HG03442 (cell line): ENCODE data around the gene AGAP1.
"Not testable (repeated sequence)": the region's sequence is repeated elsewhere in the genome, so short reads cannot be mapped to it uniquely, and the experiment has no call there.

ENCODE experiments used
- ATAC-seq: cut with Tn5 transposase; IDR thresholded peaks from one replicate; pipeline ENCODE4 v1.9.1; 2021; ENCODE audit warnings: mild to moderate bottlenecking, moderate library complexity; ENCODE audit not compliant: unreplicated experiment

The AGAP1 gene

GRCh38 chr2:235584638-235585007, 90.8 kb downstream of the AGAP1 start:
- no peak for ATAC-seq

DNA sequence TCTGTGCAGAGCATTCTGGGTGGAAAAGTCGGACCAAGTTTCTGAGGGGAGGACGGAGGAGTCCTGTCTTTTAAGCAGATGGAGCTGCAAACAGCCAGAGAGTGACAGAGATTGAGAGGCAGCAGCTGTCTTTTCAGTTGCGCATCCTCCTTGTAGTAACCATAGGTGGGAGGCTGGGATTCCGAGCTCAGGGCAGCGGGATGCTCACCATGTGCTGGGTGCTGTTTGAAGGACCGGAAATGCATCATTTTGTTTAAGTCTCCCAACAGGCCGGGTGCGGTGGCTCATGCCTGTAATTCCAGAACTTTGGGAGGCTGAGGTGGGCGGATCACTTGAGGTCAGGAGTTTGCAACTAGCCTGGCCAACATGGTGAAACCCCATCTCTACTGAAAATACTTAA, 93.4 kb downstream of the AGAP1 start:
- ATAC-seq, result no peak

DNA sequence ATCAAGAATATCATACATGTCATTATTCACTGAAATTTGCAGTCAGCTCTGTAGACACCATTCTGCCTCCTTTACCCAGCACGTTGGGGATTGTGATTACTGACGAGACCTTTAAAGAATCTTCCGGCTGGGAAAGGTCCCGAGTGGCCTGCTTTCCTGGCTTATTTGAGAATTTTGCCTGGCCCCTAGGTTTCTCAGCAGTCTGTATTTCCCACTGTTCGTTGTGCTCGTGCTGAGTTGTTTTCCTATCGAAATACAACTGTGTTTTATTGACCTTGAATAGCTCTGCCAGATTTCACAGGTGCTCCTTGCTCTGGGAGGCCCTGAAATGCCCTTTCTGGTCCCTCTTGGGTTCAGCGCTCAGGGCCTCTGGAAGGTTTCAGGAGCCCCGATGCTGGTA, 94.9 kb downstream of the AGAP1 start:
- ATAC-seq, result no peak

DNA sequence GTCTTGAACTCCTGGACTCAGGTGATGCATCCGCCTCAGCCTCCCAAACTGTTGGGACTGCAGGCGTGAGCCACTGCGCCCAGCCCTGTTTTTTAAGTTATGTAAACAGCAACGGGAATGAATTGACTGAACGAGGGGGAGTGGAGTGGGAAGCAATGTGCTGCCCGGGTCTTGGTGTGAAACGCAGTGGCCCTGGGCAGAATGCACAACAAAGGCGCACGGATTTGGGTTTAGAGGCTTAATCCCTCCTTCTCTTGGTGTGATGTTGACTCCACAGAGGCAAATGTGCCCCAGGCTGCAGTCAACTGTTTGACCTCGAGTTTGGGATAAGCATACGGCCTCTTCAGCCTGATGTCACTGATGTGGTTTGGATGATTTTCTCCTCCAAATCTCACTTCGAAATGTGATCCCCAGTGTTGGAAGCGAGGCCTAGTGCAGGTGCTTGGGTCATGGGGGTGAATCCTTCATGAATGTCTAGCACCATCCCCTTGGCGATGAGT, 97.4 kb downstream of the AGAP1 start:
- no peak for ATAC-seq

GRCh38 chr2:235591921-235592320, 98.1 kb downstream of the AGAP1 start:
- ATAC-seq, result no peak

- ATAC-seq, result no peak
Observed at GRCh38 chr2:235592430-235592829, 98.6 kb downstream of the AGAP1 start.

- no peak for ATAC-seq
Observed at GRCh38 chr2:235592836-235593235, 99.0 kb downstream of the AGAP1 start.

DNA sequence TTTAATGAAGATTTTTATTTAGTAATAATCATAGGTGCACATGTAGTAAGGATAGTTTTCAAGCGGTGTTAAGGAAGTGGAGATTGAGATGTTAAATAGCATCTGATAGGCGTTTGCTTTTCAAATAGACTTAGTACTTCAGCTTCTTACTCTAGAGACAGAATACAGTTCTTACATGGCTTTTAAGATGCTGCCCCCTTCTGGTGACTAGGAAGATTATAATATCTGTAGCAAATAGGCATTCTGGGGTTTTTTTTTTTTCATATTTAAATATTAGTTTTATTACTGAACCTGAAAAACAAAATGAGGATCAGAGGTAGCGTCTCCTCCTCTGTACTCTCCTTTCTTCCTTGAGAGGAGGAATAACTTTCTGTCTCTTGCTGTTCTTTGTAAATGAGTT, 100.2 kb downstream of the AGAP1 start:
- no peak for ATAC-seq

DNA sequence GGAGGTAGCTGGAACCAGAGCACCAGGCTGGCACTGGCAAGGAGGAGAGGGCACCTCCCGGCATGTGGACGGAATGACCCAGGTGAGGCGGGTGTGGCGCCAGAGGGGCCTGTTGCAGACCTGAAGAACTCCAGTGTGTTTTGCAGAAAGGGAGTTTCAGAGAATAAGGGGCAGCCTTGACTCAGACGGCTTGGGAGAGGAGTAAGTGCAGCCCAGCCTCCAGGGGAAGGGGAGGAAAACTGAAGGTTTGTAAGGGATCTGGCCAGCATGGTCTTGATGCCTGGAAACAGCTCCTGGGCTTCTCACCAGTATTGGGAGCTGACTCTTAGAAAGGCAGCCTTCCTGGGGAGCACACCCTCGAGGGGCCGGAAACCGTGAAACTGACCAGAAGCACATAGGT, 101.1 kb downstream of the AGAP1 start:
- no peak for ATAC-seq

DNA sequence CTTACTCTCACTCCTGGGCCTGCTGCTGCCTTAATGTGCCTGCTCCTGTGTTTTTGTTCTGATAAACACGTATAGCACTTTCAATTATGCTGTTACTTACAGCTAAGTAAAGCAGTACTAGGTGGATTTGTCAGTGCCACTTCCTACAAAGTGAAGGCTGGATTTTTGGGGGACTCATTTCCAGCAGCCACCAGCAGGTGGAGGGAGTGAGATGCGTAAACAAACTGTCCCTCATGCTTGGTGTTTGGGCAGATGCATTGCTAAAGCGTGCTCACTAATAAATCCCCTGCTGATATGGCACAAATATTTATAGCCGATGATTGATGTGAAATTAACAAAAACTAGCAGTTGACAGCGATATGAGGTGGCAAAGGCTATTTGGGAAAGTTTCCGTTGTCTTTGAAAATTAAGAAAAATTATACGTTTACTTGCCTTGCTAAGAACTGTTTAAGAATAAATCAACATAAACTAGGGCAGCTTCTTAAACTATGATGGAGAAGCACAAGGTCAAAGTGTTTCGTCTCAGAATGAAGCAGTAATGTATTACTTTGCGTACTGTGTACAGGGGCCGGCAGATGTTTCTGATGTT, 101.7 kb downstream of the AGAP1 start:
- no peak for ATAC-seq

- ATAC-seq, result no peak
Observed at GRCh38 chr2:235596272-235596671, 102.4 kb downstream of the AGAP1 start.

DNA sequence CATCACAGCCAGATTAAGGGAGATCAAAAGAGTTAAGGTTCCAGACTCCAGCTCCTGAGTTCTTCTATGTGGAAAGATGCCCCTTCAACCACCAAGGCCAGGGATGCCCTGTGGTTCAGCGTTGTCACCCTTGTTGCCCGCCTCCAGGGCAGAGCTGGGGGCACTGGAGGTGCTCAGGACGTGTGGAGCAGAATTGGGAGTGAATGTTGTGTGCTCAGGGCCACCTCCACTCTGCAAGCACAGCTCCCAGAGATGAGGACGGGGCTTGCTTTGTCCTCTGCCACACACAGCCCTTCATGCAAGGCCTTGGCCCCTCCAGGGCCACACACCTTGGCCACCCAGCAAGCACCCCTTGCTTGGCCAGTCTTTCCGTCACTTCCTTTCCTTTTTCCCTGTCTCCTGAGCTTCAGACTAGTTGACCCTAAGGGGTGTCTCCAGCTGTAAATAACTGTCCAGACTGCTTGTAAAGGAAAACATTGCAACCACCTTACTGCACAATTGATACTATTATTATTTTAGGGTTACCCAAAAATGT, 103.3 kb downstream of the AGAP1 start:
- ATAC-seq, result no peak

DNA sequence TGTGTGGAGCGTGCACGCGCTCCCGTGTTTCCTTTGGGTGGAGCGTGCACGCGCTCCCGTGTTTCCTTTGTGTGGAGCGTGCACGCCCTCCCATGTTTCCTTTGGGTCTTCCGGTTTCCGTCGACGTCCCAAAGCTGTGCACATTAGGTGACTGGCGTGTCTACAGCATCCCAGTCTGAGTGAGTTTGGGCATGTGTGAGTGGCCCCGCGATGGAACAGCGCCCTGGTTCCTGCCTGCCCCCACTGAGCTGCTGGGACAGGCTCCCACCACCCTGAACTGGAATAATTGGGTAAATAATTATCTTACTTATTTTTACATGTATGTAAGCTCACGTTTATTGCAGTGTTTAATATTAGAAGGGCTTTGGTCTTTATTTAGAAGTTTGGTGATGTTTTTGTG, 104.2 kb downstream of the AGAP1 start:
- no peak for ATAC-seq

DNA sequence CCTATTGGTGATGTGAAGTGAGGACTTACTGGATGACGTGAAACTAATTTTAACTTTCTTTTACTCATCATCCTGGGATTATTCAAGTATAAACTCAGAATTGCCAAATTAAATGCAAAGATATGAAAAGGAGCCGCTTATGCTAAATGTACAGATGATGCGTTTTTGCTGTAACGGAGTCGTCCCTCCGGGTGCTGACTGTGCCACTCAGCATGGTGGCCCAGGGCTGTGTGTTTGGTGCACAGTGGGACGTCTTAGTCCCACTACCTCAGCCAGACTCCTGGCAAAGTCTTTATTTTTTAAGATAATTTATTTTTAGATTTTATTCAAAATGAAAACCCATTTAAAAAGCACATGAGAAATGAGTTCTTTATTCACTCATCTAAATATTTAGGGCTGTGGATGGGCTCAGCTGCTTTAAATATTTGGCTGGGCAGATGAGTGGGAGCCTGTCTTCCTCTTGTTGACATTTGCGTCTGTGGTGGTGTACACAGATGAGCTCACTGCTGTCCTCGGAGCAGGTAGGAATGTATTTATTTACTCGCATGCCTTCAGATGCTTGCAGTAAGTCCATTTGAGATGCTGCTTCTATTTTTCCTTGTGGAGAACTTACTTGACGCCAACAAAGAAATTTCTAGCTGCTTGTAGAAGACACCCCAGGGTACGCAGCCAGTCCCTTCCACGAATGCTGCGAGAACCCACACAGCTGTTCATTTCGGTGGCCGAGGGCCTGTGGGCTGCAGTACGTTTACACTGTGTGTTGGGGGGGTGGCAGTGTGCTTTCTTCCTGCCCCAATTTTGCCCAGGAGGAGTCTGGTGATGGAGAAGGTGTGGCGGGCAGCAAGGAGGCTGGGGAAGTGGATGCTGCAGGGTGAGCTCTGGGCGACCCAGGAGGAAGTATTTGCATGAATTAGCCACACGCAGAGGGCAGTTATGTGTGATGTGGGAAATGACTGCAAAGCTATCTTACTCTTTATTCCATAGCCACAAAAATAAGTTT, 105.0 kb downstream of the AGAP1 start:
- no peak for ATAC-seq

GRCh38 chr2:235599596-235600338, 105.9 kb downstream of the AGAP1 start:
- no peak for ATAC-seq

GRCh38 chr2:235600406-235600805, 106.6 kb downstream of the AGAP1 start:
- ATAC-seq, result no peak

DNA sequence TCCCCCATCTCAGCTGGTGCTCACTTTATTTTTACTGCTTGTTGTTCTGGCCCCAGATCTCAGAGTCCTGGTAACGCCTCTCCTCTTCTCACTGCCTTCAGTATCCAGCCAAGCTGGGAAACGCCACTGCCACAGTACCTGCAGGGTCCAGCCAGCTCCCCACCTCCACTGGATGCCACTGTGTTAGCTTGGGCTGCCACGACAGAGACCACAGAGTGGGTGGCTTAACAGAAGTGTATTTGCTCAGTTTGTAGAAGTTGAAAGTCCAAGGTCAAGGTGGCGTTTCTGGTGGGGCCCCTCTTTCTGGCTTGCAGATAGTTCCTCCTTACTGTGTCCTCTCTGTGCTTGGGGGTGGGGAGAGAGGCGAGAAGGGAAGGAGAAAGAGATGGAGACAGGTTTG, 107.1 kb downstream of the AGAP1 start:
- no peak for ATAC-seq

GRCh38 chr2:235601960-235602704, 108.3 kb downstream of the AGAP1 start:
- no peak for ATAC-seq

GRCh38 chr2:235602971-235603370, 109.1 kb downstream of the AGAP1 start:
- ATAC-seq, result not testable (repeated sequence)

DNA sequence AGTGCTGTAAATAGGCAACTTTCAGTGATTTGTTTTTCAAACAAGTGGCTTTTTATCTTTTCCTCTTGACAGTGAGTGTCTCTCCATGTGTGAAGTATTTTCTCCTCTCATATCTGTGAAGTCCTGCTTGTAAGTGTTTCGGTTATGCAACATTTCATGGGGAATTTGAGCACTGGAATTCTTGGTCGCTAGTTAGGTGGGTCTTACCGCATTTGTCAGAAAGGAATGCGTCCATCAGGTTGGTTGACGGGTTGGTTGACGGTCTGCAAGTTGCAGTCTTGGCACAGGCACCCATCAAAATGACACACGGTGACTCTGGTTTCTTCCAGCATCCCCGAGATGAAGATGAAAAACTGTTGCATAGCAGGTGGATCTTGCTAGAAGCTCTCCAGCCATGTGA, 109.8 kb downstream of the AGAP1 start:
- no peak for ATAC-seq
